ENCODE data around the gene HOXB6.

The HOXB6 gene

GRCh38 chr17:48610282-48611211 is 5.8 kb upstream of the HOXB6 start, which contains the start of gene HOXB7 (continued):
- TF ChIP-seq SCRT2 (tag by site-specific recombination; IDR thresholded peaks at IDR 0.05) = no peak
- no peak for TF ChIP-seq ZNF768 (tag by site-specific recombination; IDR thresholded peaks at IDR 0.05)
- TF ChIP-seq ZNF354C (tag by site-specific recombination; IDR thresholded peaks at IDR 0.05; ENCODE audit: borderline replicate concordance, low read depth) = no peak
- TF ChIP-seq ZNF423 (tag by site-specific recombination; IDR thresholded peaks at IDR 0.05) = peak; percentile 76
- peak; percentile 9; the same call in 1 of the 2 replicates for TF ChIP-seq WT1 (tag by site-specific recombination; IDR thresholded peaks at IDR 0.05)
- TF ChIP-seq, protein P1, sequence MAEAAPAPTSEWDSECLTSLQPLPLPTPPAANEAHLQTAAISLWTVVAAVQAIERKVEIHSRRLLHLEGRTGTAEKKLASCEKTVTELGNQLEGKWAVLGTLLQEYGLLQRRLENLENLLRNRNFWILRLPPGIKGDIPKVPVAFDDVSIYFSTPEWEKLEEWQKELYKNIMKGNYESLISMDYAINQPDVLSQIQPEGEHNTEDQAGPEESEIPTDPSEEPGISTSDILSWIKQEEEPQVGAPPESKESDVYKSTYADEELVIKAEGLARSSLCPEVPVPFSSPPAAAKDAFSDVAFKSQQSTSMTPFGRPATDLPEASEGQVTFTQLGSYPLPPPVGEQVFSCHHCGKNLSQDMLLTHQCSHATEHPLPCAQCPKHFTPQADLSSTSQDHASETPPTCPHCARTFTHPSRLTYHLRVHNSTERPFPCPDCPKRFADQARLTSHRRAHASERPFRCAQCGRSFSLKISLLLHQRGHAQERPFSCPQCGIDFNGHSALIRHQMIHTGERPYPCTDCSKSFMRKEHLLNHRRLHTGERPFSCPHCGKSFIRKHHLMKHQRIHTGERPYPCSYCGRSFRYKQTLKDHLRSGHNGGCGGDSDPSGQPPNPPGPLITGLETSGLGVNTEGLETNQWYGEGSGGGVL (tag by site-specific recombination; IDR thresholded peaks at IDR 0.05) = 0 out of 2 replicates have a peak, but pooled peaks have one; percentile 29
- TF ChIP-seq, protein P2, sequence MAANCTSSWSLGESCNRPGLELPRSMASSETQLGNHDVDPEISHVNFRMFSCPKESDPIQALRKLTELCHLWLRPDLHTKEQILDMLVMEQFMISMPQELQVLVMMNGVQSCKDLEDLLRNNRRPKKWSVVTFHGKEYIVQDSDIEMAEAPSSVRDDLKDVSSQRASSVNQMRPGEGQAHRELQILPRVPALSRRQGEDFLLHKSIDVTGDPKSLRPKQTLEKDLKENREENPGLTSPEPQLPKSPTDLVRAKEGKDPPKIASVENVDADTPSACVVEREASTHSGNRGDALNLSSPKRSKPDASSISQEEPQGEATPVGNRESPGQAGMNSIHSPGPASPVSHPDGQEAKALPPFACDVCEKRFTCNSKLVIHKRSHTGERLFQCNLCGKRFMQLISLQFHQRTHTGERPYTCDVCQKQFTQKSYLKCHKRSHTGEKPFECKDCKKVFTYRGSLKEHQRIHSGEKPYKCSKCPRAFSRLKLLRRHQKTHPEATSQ (tag by site-specific recombination; IDR thresholded peaks at IDR 0.05) = peak; percentile 75; the same call in 1 of the 2 replicates
- TF ChIP-seq ZNF140 (tag by site-specific recombination; IDR thresholded peaks at IDR 0.05) = no peak
- TF ChIP-seq ZNF473 (tag by site-specific recombination; IDR thresholded peaks at IDR 0.05) = no peak
- TF ChIP-seq ZNF426 (tag by site-specific recombination; IDR thresholded peaks at IDR 0.05) = no peak
- no peak for TF ChIP-seq ZNF184 (tag by site-specific recombination; IDR thresholded peaks at IDR 0.05)
- TF ChIP-seq SCRT1 (tag by site-specific recombination; IDR thresholded peaks at IDR 0.05; ENCODE audit: borderline replicate concordance) = no peak
- TF ChIP-seq, protein P3, sequence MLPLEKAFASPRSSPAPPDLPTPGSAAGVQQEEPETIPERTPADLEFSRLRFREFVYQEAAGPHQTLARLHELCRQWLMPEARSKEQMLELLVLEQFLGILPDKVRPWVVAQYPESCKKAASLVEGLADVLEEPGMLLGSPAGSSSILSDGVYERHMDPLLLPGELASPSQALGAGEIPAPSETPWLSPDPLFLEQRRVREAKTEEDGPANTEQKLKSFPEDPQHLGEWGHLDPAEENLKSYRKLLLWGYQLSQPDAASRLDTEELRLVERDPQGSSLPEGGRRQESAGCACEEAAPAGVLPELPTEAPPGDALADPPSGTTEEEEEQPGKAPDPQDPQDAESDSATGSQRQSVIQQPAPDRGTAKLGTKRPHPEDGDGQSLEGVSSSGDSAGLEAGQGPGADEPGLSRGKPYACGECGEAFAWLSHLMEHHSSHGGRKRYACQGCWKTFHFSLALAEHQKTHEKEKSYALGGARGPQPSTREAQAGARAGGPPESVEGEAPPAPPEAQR (tag by site-specific recombination; IDR thresholded peaks at IDR 0.05) = no peak
- no peak for TF ChIP-seq ZNF670 (tag by site-specific recombination; IDR thresholded peaks at IDR 0.05; ENCODE audit: low read depth)
- TF ChIP-seq BCL11B (tag by site-specific recombination; IDR thresholded peaks at IDR 0.05; ENCODE audit: low read depth) = no peak
- TF ChIP-seq ZNF416 (tag by site-specific recombination; IDR thresholded peaks at IDR 0.05) = no peak
- TF ChIP-seq ZBTB20 (tag by site-specific recombination; IDR thresholded peaks at IDR 0.05) = peak; percentile 68
- no peak for TF ChIP-seq ZNF211 (tag by site-specific recombination; IDR thresholded peaks at IDR 0.05; ENCODE audit: low read depth)
- peak; percentile 84 for TF ChIP-seq ZBTB10 (tag by site-specific recombination; IDR thresholded peaks at IDR 0.05)
- no peak for TF ChIP-seq ZNF341 (tag by site-specific recombination; IDR thresholded peaks at IDR 0.05; ENCODE audit: low read depth)
- TF ChIP-seq TRIM28 (IDR thresholded peaks at IDR 0.05; ENCODE audit: borderline replicate concordance, low read length) = no peak
- peak; percentile 80 for TF ChIP-seq GFI1B (tag by site-specific recombination; IDR thresholded peaks at IDR 0.05)
- no peak for TF ChIP-seq ZFP41 (tag by site-specific recombination; IDR thresholded peaks at IDR 0.05; ENCODE audit: borderline replicate concordance)
- 0 out of 2 replicates have a peak, but pooled peaks have one; percentile 14 for TF ChIP-seq TCF7L2 (IDR thresholded peaks at IDR 0.05; ENCODE audit: borderline replicate concordance, low read depth, low read length)
- TF ChIP-seq IKZF3 (tag by site-specific recombination; IDR thresholded peaks at IDR 0.05) = peak; percentile 79
- TF ChIP-seq, protein P4, sequence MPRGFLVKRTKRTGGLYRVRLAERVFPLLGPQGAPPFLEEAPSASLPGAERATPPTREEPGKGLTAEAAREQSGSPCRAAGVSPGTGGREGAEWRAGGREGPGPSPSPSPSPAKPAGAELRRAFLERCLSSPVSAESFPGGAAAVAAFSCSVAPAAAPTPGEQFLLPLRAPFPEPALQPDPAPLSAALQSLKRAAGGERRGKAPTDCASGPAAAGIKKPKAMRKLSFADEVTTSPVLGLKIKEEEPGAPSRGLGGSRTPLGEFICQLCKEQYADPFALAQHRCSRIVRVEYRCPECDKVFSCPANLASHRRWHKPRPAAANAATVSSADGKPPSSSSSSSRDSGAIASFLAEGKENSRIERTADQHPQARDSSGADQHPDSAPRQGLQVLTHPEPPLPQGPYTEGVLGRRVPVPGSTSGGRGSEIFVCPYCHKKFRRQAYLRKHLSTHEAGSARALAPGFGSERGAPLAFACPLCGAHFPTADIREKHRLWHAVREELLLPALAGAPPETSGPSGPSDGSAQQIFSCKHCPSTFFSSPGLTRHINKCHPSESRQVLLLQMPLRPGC (tag by site-specific recombination; IDR thresholded peaks at IDR 0.05) = peak; percentile 23; the same call in 1 of the 2 replicates
- no peak for TF ChIP-seq ZNF747 (tag by site-specific recombination; IDR thresholded peaks at IDR 0.05)
- TF ChIP-seq ZNF157 (tag by site-specific recombination; IDR thresholded peaks at IDR 0.05) = no peak
